Activated T-cell treated with anti-CD3 and anti-CD28 coated beads, Interleukin-2, amount 50 U/mL, for 4 hours (primary cell): ENCODE data around the gene NOS1AP. TPM values are rescaled to one million over a fixed set of nuclear protein-coding genes. Genes with fewer than 3 reads are reported as not detected.
"Not testable (repeated sequence)": the region's sequence is repeated elsewhere in the genome, so short reads cannot be mapped to it uniquely, and the experiment has no call there.

Experiments
- ATAC-seq, 2 donors: fragments of 200-7000 bp; cut with Tn5 transposase; one replicate each; pipeline ENCODE4 v1.10.0; 2021
- DNase-seq: peaks from one replicate; pipeline ENCODE4 v3.0.0-alpha.2; 2020
- H3K27me3 Mint-ChIP-seq: one replicate; pipeline ENCODE4 v1.8.0; 2021; ENCODE audit warnings: low read depth, mixed read lengths
- H3K36me3 Mint-ChIP-seq: one replicate; pipeline ENCODE4 v1.8.0; 2022; ENCODE audit warnings: mixed read lengths; ENCODE audit not compliant: insufficient read depth
- H3K4me1 Mint-ChIP-seq: one replicate; pipeline ENCODE4 v1.8.0; 2021; ENCODE audit warnings: low read depth, mixed read lengths
- H3K4me3 Mint-ChIP-seq: one replicate; pipeline ENCODE4 v1.8.0; 2021; ENCODE audit warnings: mild to moderate bottlenecking, moderate library complexity, mixed read lengths
- H3K9me3 Mint-ChIP-seq: one replicate; pipeline ENCODE4 v1.8.0; 2021; ENCODE audit warnings: mixed read lengths
- total RNA-seq, 3 donors: library from RNA; stranded (reverse); gene quantifications; one replicate each; pipeline ENCODE4 v1.2.1, GENCODE V29; 2021

Gene NOS1AP
- total RNA-seq, 3 donors from 2014 or later, result 0.05 to 0.37 (median 0.13) TPM

GRCh38 chr1:162343470-162343869 is 274.0 kb downstream of the NOS1AP start:
- Mint-ChIP-seq H3K4me1 (no peaks in the 10 kb centered on the region), H3K9me3 (no peaks in the 10 kb centered on the region), H3K4me3 (no peak overlapping the region), H3K36me3 (no peaks in the 10 kb centered on the region), H3K27me3 (peaks cover 12% of the 10 kb centered on the region)
- ATAC-seq, result no peak
- DNase-seq, result no peak

GRCh38 chr1:162347281-162347680 is 277.8 kb downstream of the NOS1AP start:
- H3K36me3 Mint-ChIP-seq, result no peaks in the 10 kb centered on the region
- H3K4me1 Mint-ChIP-seq, result no peaks in the 10 kb centered on the region
- no peaks in the 10 kb centered on the region for H3K9me3 Mint-ChIP-seq
- no peak for DNase-seq
- peaks cover 8% of the 10 kb centered on the region for H3K27me3 Mint-ChIP-seq
- no peak overlapping the region for H3K4me3 Mint-ChIP-seq
- ATAC-seq, result no peak

- no peaks in the 10 kb centered on the region for H3K36me3 Mint-ChIP-seq
Measured at GRCh38 chr1:162349635-162350330, 280.3 kb downstream of the NOS1AP start.

GRCh38 chr1:162351246-162351842 is 281.9 kb downstream of the NOS1AP start:
- Mint-ChIP-seq H3K4me1 (no peaks in the 10 kb centered on the region), H3K36me3 (no peaks in the 10 kb centered on the region), H3K27me3 (peaks cover 22% of the 10 kb centered on the region), H3K9me3 (no peaks in the 10 kb centered on the region), H3K4me3 (no peak overlapping the region)
- ATAC-seq (no peak), DNase-seq (no peak)

More at GRCh38 chr1:162349635-162350330, 280.3 kb downstream of the NOS1AP start:
- Mint-ChIP-seq H3K9me3 (no peaks in the 10 kb centered on the region), H3K27me3 (peaks cover 20% of the 10 kb centered on the region), H3K4me3 (no peak overlapping the region), H3K4me1 (no peaks in the 10 kb centered on the region)
- ATAC-seq (no peak), DNase-seq (no peak)

GRCh38 chr1:162351874-162352273 is 282.4 kb downstream of the NOS1AP start:
- H3K9me3 Mint-ChIP-seq, DNase-seq, H3K4me3 Mint-ChIP-seq, ATAC-seq, H3K4me1 Mint-ChIP-seq, H3K36me3 Mint-ChIP-seq: not testable (repeated sequence)
- peaks cover 23% of the 10 kb centered on the region for H3K27me3 Mint-ChIP-seq

GRCh38 chr1:162353078-162353477 is 283.6 kb downstream of the NOS1AP start:
- Mint-ChIP-seq H3K4me3 (no peak overlapping the region), H3K27me3 (peaks cover 26% of the 10 kb centered on the region), H3K4me1 (no peaks in the 10 kb centered on the region), H3K36me3 (no peaks in the 10 kb centered on the region), H3K9me3 (no peaks in the 10 kb centered on the region)
- DNase-seq (no peak), ATAC-seq (no peak)

- no peak for DNase-seq
- no peak for ATAC-seq
- Mint-ChIP-seq H3K9me3 (no peaks in the 10 kb centered on the region), H3K27me3 (peaks cover 25% of the 10 kb centered on the region), H3K4me3 (no peak overlapping the region), H3K4me1 (no peaks in the 10 kb centered on the region), H3K36me3 (no peaks in the 10 kb centered on the region)
Measured at GRCh38 chr1:162353702-162354101, 284.2 kb downstream of the NOS1AP start.

- Mint-ChIP-seq H3K9me3 (no peaks in the 10 kb centered on the region), H3K4me1 (no peaks in the 10 kb centered on the region), H3K36me3 (no peaks in the 10 kb centered on the region), H3K4me3 (no peak overlapping the region), H3K27me3 (peaks cover 19% of the 10 kb centered on the region)
- no peak for ATAC-seq
- no peak for DNase-seq
Measured at GRCh38 chr1:162357681-162358266, 288.3 kb downstream of the NOS1AP start.

- DNase-seq (no peak), ATAC-seq (no peak)
- H3K36me3 Mint-ChIP-seq, result no peaks in the 10 kb centered on the region
- no peaks in the 10 kb centered on the region for H3K4me1 Mint-ChIP-seq
- peaks cover 14% of the 10 kb centered on the region for H3K27me3 Mint-ChIP-seq
- H3K4me3 Mint-ChIP-seq, result no peak overlapping the region
- H3K9me3 Mint-ChIP-seq, result no peaks in the 10 kb centered on the region
Measured at GRCh38 chr1:162358928-162359327, 289.4 kb downstream of the NOS1AP start.

- Mint-ChIP-seq H3K27me3 (peaks cover 10% of the 10 kb centered on the region), H3K4me3 (no peak overlapping the region), H3K9me3 (no peaks in the 10 kb centered on the region), H3K4me1 (no peaks in the 10 kb centered on the region), H3K36me3 (no peaks in the 10 kb centered on the region)
- ATAC-seq (no peak), DNase-seq (no peak)
Measured at GRCh38 chr1:162359523-162360236, 290.2 kb downstream of the NOS1AP start.

- peaks cover 12% of the 10 kb centered on the region for H3K27me3 Mint-ChIP-seq
- ATAC-seq (no peak), DNase-seq (no peak)
- H3K4me1 Mint-ChIP-seq, result no peaks in the 10 kb centered on the region
- no peak overlapping the region for H3K4me3 Mint-ChIP-seq
- no peaks in the 10 kb centered on the region for H3K9me3 Mint-ChIP-seq
- H3K36me3 Mint-ChIP-seq, result no peaks in the 10 kb centered on the region
Measured at GRCh38 chr1:162360237-162360873, 290.9 kb downstream of the NOS1AP start.

- no peak overlapping the region for H3K4me3 Mint-ChIP-seq
- no peaks in the 10 kb centered on the region for H3K4me1 Mint-ChIP-seq
- peaks cover 13% of the 10 kb centered on the region for H3K27me3 Mint-ChIP-seq
- no peak for DNase-seq
- H3K9me3 Mint-ChIP-seq, result no peaks in the 10 kb centered on the region
- ATAC-seq, result no peak
- no peaks in the 10 kb centered on the region for H3K36me3 Mint-ChIP-seq
Measured at GRCh38 chr1:162360874-162361260, 291.4 kb downstream of the NOS1AP start.

GRCh38 chr1:162361349-162361748 is 291.9 kb downstream of the NOS1AP start:
- H3K36me3 Mint-ChIP-seq, result no peaks in the 10 kb centered on the region
- H3K27me3 Mint-ChIP-seq, result peaks cover 15% of the 10 kb centered on the region
- no peaks in the 10 kb centered on the region for H3K9me3 Mint-ChIP-seq
- no peak overlapping the region for H3K4me3 Mint-ChIP-seq
- H3K4me1 Mint-ChIP-seq, result no peaks in the 10 kb centered on the region
- ATAC-seq, result no peak
- DNase-seq, result no peak

GRCh38 chr1:162363823-162364222 is 294.3 kb downstream of the NOS1AP start:
- DNase-seq (no peak), ATAC-seq (no peak)
- no peaks in the 10 kb centered on the region for H3K9me3 Mint-ChIP-seq
- H3K36me3 Mint-ChIP-seq, result no peaks in the 10 kb centered on the region
- no peak overlapping the region for H3K4me3 Mint-ChIP-seq
- no peaks in the 10 kb centered on the region for H3K4me1 Mint-ChIP-seq
- peaks cover 9% of the 10 kb centered on the region for H3K27me3 Mint-ChIP-seq
